H1 (cell line): ENCODE results near the gene POLR2J. TPM values are rescaled to one million over a fixed set of nuclear protein-coding genes. Genes with fewer than 3 reads are reported as not detected.
A peak's percentile ranks its signal among the peaks of the same experiment; 100 is the strongest.

ENCODE experiments used
- BCL11A ChIP-seq, 2 experiments: IDR thresholded peaks; one replicate each; pipeline ENCODE4 v1.6.1; 2011; ENCODE audit warnings: low read depth in 2 of 2, low read length in 2 of 2, mild to moderate bottlenecking in 2 of 2
- POLR2A ChIP-seq, 2 experiments: IDR thresholded peaks; 1 replicate in 1 of 2; 2 replicates in 1 of 2; pipeline ENCODE4 v1.6.1; 2011; ENCODE audit warnings: low read depth in 2 of 2, low read length in 2 of 2, mild to moderate bottlenecking in 2 of 2; ENCODE audit errors: control extremely low read depth in 1 of 2
- RBBP5 ChIP-seq: IDR thresholded peaks from 2 replicates; pipeline ENCODE4 v1.7.1; 2012; ENCODE audit warnings: low read depth, mild to moderate bottlenecking, inconsistent platforms, low read length, moderate library complexity, borderline replicate concordance
- SAP30 ChIP-seq: fragments of 300-600 bp; sonication (generic); IDR thresholded peaks from 2 replicates; pipeline ENCODE4 v1.7.1; 2012; ENCODE audit warnings: low read length, moderate library complexity, mild to moderate bottlenecking, inconsistent platforms; ENCODE audit not compliant: insufficient read depth, insufficient replicate concordance
- polyA plus RNA-seq, 7 experiments: library from polyadenylated mRNA; depleted of rRNA in 3 of 7; stranded (reverse) in 5 of 7; unstranded in 2 of 7; fragments of >200 nt in 5 of 7; fragments of 200-250 nt in 2 of 7; gene quantifications; 1 replicate in 5 of 7; 2 replicates in 1 of 7; 4 replicates in 1 of 7; pipeline versions ENCODE4 v1.2.1 to v1.2.3, GENCODE V29; 2011 to 2013; ENCODE audit warnings: missing spikeins in 2 of 7, mixed read lengths in 2 of 7
- total RNA-seq: library from RNA; stranded (reverse); fragmentation: NEBNext Ultra II Directional; extraction: Animal tissue kit (Norgen Biotek cat#: 25700); gene quantifications from 2 replicates; pipeline ENCODE4 v1.2.1, GENCODE V29; 2021
- TF ChIP-seq, protein P1 (sequence below): fragments of 300-600 bp; sonication (generic); IDR thresholded peaks from 2 replicates; pipeline ENCODE4 v1.7.1; 2012; ENCODE audit warnings: low read length, moderate library complexity, mild to moderate bottlenecking, inconsistent platforms; ENCODE audit not compliant: insufficient replicate concordance
- TF ChIP-seq, protein P2 (sequence below): IDR thresholded peaks from 2 replicates; pipeline ENCODE4 v1.6.1; 2012; ENCODE audit warnings: inconsistent platforms
- TF ChIP-seq, protein P3 (sequence below): IDR thresholded peaks from 2 replicates; pipeline ENCODE4 v1.6.1; 2012; ENCODE audit warnings: low read length, inconsistent platforms

Gene POLR2J
- total and polyA plus RNA-seq, 2 of the 8 experiments (the other 6 are each of a cell fraction or from before 2014, with no cell fraction given): 54.1 to 113 TPM

DNA sequence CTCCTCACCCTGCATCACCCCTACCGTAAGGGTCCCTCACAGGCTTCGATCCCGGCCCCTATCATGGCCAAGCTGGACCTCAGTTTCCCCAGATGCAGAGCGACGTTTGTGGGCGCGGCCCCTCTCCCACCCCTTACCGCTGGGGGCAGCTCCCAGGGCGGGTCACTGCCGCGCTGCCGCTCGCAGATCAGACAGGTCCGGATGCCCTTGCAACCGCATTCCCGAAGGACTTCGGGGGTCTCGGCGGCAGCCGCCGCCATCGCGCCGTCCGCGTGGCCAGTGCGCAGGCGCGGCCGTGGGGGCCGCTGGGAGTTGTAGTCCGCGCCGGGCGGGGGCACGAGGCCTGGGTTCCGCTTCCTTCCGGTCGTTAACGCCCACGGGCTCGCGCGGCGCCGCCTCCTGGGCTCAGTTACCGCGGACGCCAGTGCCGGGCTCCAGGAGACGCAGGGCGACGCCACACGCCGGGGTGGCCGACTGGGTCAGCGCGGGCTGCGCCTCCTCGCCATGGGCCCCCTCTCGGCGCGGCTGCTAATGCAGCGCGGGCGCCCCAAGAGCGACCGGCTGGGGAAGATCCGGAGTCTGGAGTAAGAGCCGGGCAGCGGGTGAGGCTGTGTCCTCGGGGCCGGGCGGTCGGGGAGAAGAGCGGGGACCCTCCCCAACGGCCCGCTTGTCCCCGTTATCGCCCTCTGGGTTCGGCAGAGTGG, 14.0 kb downstream of the POLR2J start, which contains the start of the genes ALKBH4 and LRWD1 (continued):
- TF ChIP-seq, protein P1, sequence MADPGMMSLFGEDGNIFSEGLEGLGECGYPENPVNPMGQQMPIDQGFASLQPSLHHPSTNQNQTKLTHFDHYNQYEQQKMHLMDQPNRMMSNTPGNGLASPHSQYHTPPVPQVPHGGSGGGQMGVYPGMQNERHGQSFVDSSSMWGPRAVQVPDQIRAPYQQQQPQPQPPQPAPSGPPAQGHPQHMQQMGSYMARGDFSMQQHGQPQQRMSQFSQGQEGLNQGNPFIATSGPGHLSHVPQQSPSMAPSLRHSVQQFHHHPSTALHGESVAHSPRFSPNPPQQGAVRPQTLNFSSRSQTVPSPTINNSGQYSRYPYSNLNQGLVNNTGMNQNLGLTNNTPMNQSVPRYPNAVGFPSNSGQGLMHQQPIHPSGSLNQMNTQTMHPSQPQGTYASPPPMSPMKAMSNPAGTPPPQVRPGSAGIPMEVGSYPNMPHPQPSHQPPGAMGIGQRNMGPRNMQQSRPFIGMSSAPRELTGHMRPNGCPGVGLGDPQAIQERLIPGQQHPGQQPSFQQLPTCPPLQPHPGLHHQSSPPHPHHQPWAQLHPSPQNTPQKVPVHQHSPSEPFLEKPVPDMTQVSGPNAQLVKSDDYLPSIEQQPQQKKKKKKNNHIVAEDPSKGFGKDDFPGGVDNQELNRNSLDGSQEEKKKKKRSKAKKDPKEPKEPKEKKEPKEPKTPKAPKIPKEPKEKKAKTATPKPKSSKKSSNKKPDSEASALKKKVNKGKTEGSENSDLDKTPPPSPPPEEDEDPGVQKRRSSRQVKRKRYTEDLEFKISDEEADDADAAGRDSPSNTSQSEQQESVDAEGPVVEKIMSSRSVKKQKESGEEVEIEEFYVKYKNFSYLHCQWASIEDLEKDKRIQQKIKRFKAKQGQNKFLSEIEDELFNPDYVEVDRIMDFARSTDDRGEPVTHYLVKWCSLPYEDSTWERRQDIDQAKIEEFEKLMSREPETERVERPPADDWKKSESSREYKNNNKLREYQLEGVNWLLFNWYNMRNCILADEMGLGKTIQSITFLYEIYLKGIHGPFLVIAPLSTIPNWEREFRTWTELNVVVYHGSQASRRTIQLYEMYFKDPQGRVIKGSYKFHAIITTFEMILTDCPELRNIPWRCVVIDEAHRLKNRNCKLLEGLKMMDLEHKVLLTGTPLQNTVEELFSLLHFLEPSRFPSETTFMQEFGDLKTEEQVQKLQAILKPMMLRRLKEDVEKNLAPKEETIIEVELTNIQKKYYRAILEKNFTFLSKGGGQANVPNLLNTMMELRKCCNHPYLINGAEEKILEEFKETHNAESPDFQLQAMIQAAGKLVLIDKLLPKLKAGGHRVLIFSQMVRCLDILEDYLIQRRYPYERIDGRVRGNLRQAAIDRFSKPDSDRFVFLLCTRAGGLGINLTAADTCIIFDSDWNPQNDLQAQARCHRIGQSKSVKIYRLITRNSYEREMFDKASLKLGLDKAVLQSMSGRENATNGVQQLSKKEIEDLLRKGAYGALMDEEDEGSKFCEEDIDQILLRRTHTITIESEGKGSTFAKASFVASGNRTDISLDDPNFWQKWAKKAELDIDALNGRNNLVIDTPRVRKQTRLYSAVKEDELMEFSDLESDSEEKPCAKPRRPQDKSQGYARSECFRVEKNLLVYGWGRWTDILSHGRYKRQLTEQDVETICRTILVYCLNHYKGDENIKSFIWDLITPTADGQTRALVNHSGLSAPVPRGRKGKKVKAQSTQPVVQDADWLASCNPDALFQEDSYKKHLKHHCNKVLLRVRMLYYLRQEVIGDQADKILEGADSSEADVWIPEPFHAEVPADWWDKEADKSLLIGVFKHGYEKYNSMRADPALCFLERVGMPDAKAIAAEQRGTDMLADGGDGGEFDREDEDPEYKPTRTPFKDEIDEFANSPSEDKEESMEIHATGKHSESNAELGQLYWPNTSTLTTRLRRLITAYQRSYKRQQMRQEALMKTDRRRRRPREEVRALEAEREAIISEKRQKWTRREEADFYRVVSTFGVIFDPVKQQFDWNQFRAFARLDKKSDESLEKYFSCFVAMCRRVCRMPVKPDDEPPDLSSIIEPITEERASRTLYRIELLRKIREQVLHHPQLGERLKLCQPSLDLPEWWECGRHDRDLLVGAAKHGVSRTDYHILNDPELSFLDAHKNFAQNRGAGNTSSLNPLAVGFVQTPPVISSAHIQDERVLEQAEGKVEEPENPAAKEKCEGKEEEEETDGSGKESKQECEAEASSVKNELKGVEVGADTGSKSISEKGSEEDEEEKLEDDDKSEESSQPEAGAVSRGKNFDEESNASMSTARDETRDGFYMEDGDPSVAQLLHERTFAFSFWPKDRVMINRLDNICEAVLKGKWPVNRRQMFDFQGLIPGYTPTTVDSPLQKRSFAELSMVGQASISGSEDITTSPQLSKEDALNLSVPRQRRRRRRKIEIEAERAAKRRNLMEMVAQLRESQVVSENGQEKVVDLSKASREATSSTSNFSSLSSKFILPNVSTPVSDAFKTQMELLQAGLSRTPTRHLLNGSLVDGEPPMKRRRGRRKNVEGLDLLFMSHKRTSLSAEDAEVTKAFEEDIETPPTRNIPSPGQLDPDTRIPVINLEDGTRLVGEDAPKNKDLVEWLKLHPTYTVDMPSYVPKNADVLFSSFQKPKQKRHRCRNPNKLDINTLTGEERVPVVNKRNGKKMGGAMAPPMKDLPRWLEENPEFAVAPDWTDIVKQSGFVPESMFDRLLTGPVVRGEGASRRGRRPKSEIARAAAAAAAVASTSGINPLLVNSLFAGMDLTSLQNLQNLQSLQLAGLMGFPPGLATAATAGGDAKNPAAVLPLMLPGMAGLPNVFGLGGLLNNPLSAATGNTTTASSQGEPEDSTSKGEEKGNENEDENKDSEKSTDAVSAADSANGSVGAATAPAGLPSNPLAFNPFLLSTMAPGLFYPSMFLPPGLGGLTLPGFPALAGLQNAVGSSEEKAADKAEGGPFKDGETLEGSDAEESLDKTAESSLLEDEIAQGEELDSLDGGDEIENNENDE: no peak
- TF ChIP-seq, protein P2, sequence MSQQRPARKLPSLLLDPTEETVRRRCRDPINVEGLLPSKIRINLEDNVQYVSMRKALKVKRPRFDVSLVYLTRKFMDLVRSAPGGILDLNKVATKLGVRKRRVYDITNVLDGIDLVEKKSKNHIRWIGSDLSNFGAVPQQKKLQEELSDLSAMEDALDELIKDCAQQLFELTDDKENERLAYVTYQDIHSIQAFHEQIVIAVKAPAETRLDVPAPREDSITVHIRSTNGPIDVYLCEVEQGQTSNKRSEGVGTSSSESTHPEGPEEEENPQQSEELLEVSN: peak; percentile 31; the same call in 1 of the 2 replicates
- TF ChIP-seq, protein P3, sequence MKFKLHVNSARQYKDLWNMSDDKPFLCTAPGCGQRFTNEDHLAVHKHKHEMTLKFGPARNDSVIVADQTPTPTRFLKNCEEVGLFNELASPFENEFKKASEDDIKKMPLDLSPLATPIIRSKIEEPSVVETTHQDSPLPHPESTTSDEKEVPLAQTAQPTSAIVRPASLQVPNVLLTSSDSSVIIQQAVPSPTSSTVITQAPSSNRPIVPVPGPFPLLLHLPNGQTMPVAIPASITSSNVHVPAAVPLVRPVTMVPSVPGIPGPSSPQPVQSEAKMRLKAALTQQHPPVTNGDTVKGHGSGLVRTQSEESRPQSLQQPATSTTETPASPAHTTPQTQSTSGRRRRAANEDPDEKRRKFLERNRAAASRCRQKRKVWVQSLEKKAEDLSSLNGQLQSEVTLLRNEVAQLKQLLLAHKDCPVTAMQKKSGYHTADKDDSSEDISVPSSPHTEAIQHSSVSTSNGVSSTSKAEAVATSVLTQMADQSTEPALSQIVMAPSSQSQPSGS: no peak
- TF ChIP-seq RBBP5: peak; percentile 79
- TF ChIP-seq SAP30: no peak
- TF ChIP-seq BCL11A (IDR thresholded peaks at IDR 0.05; ENCODE audit: low read depth in 2 of 2, low read length in 2 of 2): no peak
- peak in 1 of 2 experiments; percentile 60; a peak in 2 of 3 replicates for TF ChIP-seq POLR2A (IDR thresholded peaks at IDR 0.05; ENCODE audit: control extremely low read depth in 1 of 2, low read depth in 2 of 2, low read length in 2 of 2)
- TF ChIP-seq, all 59 proteins: peak for 25
